HG03575 (cell line): ENCODE results near the gene GCDH.
"Not testable (repeated sequence)": the region's sequence is repeated elsewhere in the genome, so short reads cannot be mapped to it uniquely, and the experiment has no call there.

Experiments used
- ATAC-seq: cut with Tn5 transposase; IDR thresholded peaks from one replicate; pipeline ENCODE4 v1.9.1; 2021; ENCODE audit not compliant: unreplicated experiment, insufficient number of reproducible peaks, low FRiP score; ENCODE audit errors: extremely low read depth

Gene GCDH

DNA sequence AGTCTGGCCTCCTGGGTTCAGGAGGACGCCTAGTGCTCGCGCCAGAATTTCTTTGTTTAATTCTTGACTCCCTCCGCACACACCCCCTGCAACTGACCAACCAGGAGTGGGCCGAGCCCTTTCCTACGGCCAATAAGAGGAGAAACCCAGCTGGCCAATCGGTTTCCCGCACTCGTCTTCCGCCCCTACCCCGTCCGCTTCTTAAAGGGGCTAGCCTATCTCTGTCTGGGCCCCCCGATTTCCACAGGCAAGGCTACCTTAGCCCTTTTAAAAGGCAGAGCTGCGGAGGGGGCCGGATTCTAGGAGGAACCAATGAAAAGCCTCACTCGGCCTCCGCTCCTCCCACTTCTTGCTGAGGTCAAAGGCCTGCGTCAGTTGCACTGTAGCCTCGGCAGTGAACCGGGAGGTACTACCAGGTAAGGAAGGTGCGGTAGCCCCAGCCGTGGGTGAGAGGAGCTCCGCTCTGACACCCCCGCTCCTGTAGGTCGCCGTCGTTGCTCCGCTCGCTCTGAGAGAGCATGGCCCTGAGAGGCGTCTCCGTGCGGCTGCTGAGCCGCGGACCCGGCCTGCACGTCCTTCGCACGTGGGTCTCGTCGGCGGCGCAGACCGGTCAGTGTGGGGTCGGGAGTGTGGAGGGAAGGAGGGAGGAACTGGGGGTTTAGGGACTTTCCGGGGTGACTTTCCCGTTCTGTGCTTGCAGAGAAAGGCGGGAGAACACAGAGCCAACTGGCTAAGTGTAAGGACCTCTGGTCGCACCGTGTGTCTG, at the start of gene GCDH:
Gene GCDH, plus strand, starts transcription at position 374 of the 766 bp plus-strand sequence. Its CDS starts 145 bp downstream, at position 519.
- ATAC-seq = no peak

- no peak for ATAC-seq
Observed at GRCh38 chr19:12842511-12842910, 48.4 kb upstream of the GCDH start.

GRCh38 chr19:12843328-12843727, 47.6 kb upstream of the GCDH start:
- no peak for ATAC-seq

DNA sequence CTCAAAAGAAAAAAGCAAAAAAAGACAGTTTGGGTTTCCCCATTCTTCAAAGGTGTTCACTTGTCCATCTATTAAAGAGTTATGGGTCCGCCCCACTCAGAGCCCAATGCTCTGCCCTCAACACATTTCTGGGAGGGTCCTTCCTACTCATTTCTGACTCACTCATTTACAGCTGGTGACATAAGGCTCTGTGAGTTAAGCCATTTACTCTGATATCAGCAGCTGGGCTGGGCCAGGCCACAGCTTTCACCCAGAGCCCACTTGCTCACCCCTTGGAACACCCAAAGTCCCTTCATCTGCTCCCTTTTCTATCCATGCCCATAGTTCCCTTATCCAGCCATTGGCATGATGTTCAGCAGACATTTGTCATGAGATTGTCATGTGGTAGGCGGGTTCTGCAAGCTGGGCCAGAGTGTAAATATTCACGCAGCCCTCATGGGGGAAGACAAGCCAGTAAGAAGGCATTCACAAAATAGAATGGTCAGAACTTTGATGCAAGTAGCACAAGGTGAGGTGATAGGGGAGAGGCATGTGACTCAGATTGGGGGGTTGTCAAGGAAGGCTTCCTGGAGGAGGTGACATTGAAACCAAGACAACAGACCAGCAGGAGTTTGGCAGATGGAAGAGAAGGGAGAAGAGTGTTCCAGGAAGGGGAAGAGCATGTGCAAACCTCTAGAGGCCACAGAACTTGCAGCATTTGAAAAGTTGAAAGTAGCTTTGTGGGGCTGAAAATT, 46.8 kb upstream of the GCDH start:
- no peak for ATAC-seq

- ATAC-seq = not testable (repeated sequence)
Observed at GRCh38 chr19:12846613-12847012, 44.3 kb upstream of the GCDH start.

DNA sequence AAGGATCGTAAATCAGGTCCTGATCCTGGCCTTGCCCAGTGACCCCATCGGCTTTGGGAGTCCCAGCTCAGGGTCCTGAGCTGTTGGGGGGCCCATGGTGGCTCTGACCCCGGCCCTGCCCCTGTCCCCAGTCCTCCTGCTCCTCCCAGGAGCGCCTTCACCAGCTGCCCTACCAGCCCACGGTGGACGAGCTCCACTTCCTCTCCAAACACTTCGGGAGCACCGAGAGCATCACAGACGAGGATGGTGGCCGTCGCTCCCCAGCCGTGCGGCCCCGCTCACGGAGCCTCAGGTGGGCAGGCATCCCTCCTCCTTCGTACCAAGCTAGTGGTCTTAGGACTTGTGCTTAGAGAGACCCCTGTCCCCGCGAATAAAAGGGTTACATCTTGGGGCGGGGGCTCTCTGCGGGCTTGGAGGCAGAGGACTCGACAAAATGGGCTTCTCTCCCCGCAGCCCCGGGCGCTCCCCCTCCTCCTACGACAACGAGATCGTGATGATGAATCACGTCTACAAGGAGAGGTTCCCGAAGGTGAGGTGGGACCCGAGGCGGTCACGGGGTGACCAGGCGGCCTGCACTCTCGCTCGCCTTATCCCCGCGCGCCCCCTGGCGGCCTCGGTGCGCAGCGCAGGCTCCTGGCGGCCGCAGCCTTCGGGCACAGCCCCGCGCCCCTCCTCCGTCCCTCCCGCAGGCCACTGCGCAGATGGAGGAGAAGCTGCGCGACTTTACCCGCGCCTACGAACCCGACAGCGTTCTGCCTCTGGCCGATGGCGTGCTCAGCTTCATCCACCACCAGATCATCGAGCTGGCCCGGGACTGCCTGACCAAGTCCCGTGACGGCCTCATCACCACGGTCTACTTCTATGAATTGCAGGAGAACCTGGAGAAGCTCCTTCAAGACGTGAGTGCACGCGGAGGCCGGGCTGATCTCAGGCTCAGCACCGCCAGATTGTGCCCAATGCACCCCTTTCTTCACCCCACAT, 43.5 kb upstream of the GCDH start:
- ATAC-seq = no peak

DNA sequence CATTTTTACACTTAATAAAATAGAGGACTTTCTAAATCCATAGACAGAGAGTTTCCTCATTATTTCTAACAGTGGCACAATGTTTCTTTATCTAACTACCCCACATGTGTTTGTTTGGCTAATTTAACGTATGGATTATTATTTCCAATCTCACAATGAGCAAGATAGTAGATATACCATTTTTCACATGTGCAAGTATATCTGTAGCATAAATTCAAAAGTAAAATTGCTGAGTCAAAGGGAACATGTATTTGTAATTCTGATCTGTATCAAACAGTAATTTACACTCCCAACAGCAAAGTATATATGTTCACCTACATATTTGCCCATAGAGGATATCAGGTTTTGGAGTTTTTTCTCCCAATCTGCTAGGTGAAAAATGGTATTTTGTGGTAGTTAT, 34.3 kb upstream of the GCDH start:
- ATAC-seq = no peak

- ATAC-seq = no peak
Observed at GRCh38 chr19:12858041-12858928, 32.7 kb upstream of the GCDH start.

- no peak for ATAC-seq
Observed at GRCh38 chr19:12859546-12859945, 31.4 kb upstream of the GCDH start.

- no peak for ATAC-seq
Observed at GRCh38 chr19:12864143-12864542, 26.8 kb upstream of the GCDH start.

GRCh38 chr19:12864721-12865715, 25.9 kb upstream of the GCDH start:
- no peak for ATAC-seq

DNA sequence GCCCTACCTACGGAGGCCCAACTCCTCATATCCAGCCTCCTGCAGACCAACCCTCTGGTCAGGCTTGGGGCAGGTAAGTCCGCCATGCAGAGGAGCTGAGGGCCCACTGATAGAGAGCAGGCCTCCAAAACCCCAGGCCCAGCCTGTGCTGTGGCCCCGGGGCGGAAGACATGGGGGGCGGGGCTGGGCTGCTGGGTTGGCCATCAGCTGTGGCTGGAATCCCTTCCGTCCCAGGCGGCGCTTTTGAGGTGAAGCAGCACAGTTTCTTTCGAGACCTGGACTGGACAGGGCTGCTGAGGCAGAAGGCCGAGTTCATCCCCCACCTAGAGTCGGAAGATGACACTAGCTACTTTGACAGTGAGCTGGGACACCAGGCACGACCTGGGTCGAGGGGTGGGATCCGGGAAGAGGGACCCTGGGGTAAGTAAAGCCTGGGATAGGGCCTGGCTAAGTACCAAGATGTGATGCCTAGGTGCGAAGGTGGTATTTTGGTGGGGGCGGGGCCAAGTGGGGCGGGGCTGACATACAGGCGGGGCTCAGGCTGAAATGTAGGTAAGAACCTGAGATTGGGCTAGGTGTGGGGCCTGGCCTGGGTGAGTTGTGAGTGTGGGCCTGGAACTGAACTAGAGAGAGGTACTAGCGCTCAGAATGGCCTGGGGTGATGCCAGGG, 25.1 kb upstream of the GCDH start:
- ATAC-seq = no peak

DNA sequence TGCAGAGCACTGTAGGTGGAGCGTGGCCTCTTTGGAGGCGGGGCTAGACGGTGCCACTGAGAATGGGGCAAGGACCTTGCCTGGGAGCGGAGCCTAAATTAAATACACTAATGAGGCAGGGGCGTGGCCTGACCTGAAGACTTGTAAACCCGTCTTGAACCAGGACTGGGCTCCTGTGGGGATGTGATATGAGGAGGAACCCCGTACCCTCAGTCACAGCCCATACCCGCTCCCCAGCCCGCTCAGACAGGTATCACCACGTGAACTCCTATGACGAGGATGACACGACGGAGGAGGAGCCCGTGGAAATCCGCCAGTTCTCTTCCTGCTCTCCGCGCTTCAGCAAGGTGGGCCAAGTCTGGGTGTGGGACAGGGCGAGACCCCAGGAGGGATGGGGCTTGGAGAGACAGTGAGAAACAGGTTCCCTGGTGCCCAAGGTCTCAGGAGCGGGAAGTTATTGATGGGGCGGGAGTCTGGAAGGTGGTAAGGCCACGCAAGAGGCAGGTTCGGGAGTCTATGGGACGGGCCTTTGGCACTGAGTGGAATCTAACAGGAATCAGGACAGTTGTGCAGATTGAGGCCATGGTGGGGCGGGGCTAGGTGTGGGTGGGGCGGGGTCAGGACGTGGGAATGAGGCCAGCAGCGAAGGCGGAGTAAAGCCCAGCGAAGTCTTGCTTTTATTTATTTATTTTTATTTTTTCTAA, 24.4 kb upstream of the GCDH start:
- no peak for ATAC-seq

GRCh38 chr19:12867120-12868099, 23.6 kb upstream of the GCDH start:
- ATAC-seq = no peak

- no peak for ATAC-seq
Observed at GRCh38 chr19:12868540-12869112, 22.3 kb upstream of the GCDH start.
